ENCODE data around the gene SH2B3. TPM values are rescaled to one million over a fixed set of nuclear protein-coding genes. Genes with fewer than 3 reads are reported as not detected.
A peak's percentile ranks its signal among the peaks of the same experiment; 100 is the strongest.

Gene SH2B3
- total and polyA plus RNA-seq, 9 of the 15 experiments (the other 6 are each of a cell fraction or from before 2014, with no cell fraction given) = 10.8 to 75.3 (median 37.4) TPM

DNA sequence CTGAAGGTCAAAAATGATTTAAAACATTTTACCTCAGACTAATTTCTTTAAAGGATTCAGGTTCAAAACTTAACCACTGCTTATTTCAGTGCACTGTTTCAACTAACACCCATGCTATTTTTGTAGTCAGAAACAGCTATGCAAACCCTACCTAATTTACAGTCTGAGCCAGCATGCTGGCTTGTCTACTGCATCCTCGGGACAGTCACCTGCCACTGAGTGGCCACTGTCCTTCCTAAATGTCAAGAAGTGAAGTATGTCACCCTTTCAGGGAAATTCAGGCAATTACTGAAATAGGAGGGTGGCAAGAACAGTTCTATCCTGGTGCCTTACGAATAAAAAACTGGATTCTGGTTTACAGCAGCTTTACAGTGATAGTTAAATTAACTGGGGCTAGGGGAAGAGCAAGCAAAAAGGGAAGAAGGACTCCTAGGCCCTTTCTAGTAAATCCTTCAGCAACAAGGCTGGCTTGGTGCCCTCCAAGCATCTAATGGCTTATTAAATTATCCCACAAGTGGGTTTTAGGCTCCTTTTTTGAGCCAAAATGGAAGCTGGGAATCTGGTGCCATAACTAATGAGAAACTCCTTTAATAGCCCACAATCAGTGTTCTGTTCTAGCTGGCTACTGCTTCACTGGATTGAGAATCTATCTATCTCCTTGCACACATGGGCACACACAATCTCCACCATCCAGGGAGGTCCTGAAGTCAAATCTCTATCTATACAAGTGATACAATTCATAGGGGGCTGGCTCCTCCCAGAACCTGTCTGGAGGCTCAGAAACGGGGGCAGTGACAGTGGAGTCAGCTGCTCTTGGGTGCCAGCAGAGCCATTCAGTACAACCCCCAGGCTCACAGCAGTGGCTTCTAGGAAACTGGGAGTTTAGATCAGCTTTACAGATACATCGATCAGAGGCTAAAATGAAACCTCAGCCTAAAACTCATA is 43.4 kb downstream of the SH2B3 start:
- H3K36me3 ChIP-seq (ENCODE audit: control insufficient read depth, insufficient read depth, low read length) = peaks cover 97% of the 10 kb centered on the region
- H3K9ac ChIP-seq (ENCODE audit: insufficient read depth in 1 of 2, low read depth in 2 of 2, low read length in 2 of 2) = no peak overlapping the region
- intact Hi-C loops (cut with micrococcal nuclease) (no loop called here), in situ Hi-C loops (cut with MboI) (no loop called here)
- no peak overlapping the region for H3K4me3 ChIP-seq
- H3K9me1 ChIP-seq (ENCODE audit: control insufficient read depth, insufficient read depth, low read length) = peaks cover 5% of the 10 kb centered on the region
- H3K4me2 ChIP-seq (ENCODE audit: insufficient read depth, low read length) = no peak overlapping the region
- FAIRE-seq (peak; percentile 60), DNase-seq (ENCODE audit: extremely low read depth in 1 of 4, low spot score in 3 of 4) (no peak), ATAC-seq (peak; percentile 7)
- peaks cover 14 to 29% of the 10 kb centered on the region in 2 experiments for H3K4me1 ChIP-seq (replicated peaks in 1 of 2; ENCODE audit: control insufficient read depth in 2 of 2, insufficient read depth in 2 of 2, low read length in 2 of 2)
- H3K79me2 ChIP-seq (ENCODE audit: control insufficient read depth, insufficient read depth, low read length) = peaks cover 24% of the 10 kb centered on the region
- H2AFZ ChIP-seq (ENCODE audit: low read depth, low read length) = no peak overlapping the region
- no peaks in the 10 kb centered on the region for H3K27me3 ChIP-seq (ENCODE audit: control insufficient read depth in 2 of 2, insufficient read depth in 2 of 2, low read length in 2 of 2)
- H4K20me1 ChIP-seq (replicated peaks; ENCODE audit: control insufficient read depth, insufficient read depth, low read length) = peaks cover 25% of the 10 kb centered on the region
- ChIA-PET CTCF (ENCODE audit: low intra/inter-chr PET ratio) (interaction anchor here (1.1 kb wide), 1 partner anchor 52 kb away, joined by 4 read pairs; no protein-coding TSS in a partner anchor), POLR2A (interaction anchor here (0.6 to 2.5 kb wide), 7 partner anchors 10 to 113 kb away, joined by 3 to 13 read pairs (median 4); no protein-coding TSS in a partner anchor)
- no peaks in the 10 kb centered on the region for H3K9me3 ChIP-seq (replicated peaks; ENCODE audit: control insufficient read depth, insufficient read depth, low read depth, low read length)
- no peak overlapping the region; the same call in 2 of the 3 replicates for H3K27ac ChIP-seq (ENCODE audit: extremely low read depth, low read depth, low read length)
- BruUV-seq (replicated peaks) = TSS peak; percentile 9
- 45% methylated on average over 4 of the region's 4 CpGs for WGBS (ENCODE audit: insufficient coverage, low coverage, missing lambda C conversion rate)
- peak; percentile 70 for TF ChIP-seq RBM22 (IDR thresholded peaks at IDR 0.05; ENCODE audit: low read depth, low read length, poor library complexity, severe bottlenecking)
- 0 out of 2 replicates have a peak, but pooled peaks have one; percentile 9 for TF ChIP-seq SUPT5H (IDR thresholded peaks at IDR 0.05)
- peak; percentile 36; the same call in 1 of the 2 replicates for TF ChIP-seq POLR2A (conservative IDR thresholded peaks at IDR 0.05)
- 0 out of 2 replicates have a peak, but pooled peaks have one; percentile 47 for TF ChIP-seq PML (IDR thresholded peaks at IDR 0.05; ENCODE audit: low read length)
- no peak for TF ChIP-seq POU5F1 (IDR thresholded peaks at IDR 0.05; ENCODE audit: borderline replicate concordance, low read depth, low read length, partially characterized antibody)
- no peak for TF ChIP-seq SAP30 (IDR thresholded peaks at IDR 0.05; ENCODE audit: borderline replicate concordance, insufficient read depth, low read depth, low read length, poor library complexity, severe bottlenecking)
- TF ChIP-seq RCOR1 (IDR thresholded peaks at IDR 0.05; ENCODE audit: borderline replicate concordance in 1 of 2, low read depth in 2 of 2, low read length in 2 of 2) = 0 out of 4 replicates have a peak, but pooled peaks of 1 of the 2 experiments have one; percentile 38
- TF ChIP-seq NFE2 (IDR thresholded peaks at IDR 0.05; ENCODE audit: low read depth) = no peak
